Mesothelial cell of epicardium (in vitro differentiated cells): ENCODE measurements around the gene IRF9. TPM values are rescaled to one million over a fixed set of nuclear protein-coding genes. Genes with fewer than 3 reads are reported as not detected.
A peak's percentile ranks its signal among the peaks of the same experiment; 100 is the strongest.

Experiments
- DNase-seq, 2 experiments: peaks; one replicate each; pipeline ENCODE4 v3.0.0; 2021; ENCODE audit warnings: low spot score in 2 of 2; ENCODE audit not compliant: unreplicated experiment in 2 of 2
- H3K27ac Mint-ChIP-seq: 2 replicates; pipeline ENCODE4 v1.8.0; 2021; ENCODE audit warnings: mixed read lengths
- H3K27me3 Mint-ChIP-seq: 2 replicates; pipeline ENCODE4 v1.8.0; 2021; ENCODE audit warnings: low read depth, mixed read lengths
- H3K36me3 Mint-ChIP-seq: 2 replicates; pipeline ENCODE4 v1.8.0; 2021; ENCODE audit warnings: mixed read lengths
- H3K4me1 Mint-ChIP-seq: 2 replicates; pipeline ENCODE4 v1.8.0; 2021; ENCODE audit warnings: mixed read lengths
- H3K4me3 Mint-ChIP-seq: 2 replicates; pipeline ENCODE4 v1.8.0; 2021; ENCODE audit warnings: mild to moderate bottlenecking, moderate library complexity, mixed read lengths
- H3K9me3 Mint-ChIP-seq: 2 replicates; pipeline ENCODE4 v1.8.0; 2021; ENCODE audit warnings: mixed read lengths
- CTCF ChIP-seq: fragments of 200-600 bp; sonication (generic); IDR thresholded peaks from one replicate; pipeline ENCODE4 v1.5.0; 2021; ENCODE audit warnings: antibody characterized with exemption; ENCODE audit not compliant: unreplicated experiment
- total RNA-seq: library from RNA; stranded (reverse); gene quantifications from 3 replicates; pipeline ENCODE4 v1.2.1, GENCODE V29; 2021

The IRF9 gene
- total RNA-seq, 1 donor from 2014 or later: 274 TPM

- Mint-ChIP-seq H3K36me3 (peaks cover 26% of the 10 kb centered on the region), H3K4me1 (peaks cover 39% of the 10 kb centered on the region), H3K4me3 (no peak overlapping the region), H3K9me3 (no peaks in the 10 kb centered on the region), H3K27ac (peak overlapping the region; percentile 59), H3K27me3 (no peaks in the 10 kb centered on the region)
- no peak for DNase-seq
- no peak for TF ChIP-seq CTCF
Observed at GRCh38 chr14:24177891-24178290, 16.8 kb downstream of the IRF9 start.

- Mint-ChIP-seq H3K27me3 (no peaks in the 10 kb centered on the region), H3K36me3 (peaks cover 30% of the 10 kb centered on the region), H3K9me3 (no peaks in the 10 kb centered on the region), H3K4me1 (peaks cover 32% of the 10 kb centered on the region), H3K27ac (peak overlapping the region; percentile 66), H3K4me3 (no peak overlapping the region)
- TF ChIP-seq CTCF: no peak
- DNase-seq: no peak
Observed at GRCh38 chr14:24178399-24179178, 17.5 kb downstream of the IRF9 start.

GRCh38 chr14:24179294-24179960, 18.4 kb downstream of the IRF9 start:
- Mint-ChIP-seq H3K36me3 (peaks cover 28% of the 10 kb centered on the region), H3K27ac (peak overlapping the region; percentile 88), H3K4me3 (no peak overlapping the region), H3K9me3 (no peaks in the 10 kb centered on the region), H3K27me3 (no peaks in the 10 kb centered on the region), H3K4me1 (peaks cover 25% of the 10 kb centered on the region)
- no peak for DNase-seq
- no peak for TF ChIP-seq CTCF

- Mint-ChIP-seq H3K36me3 (peaks cover 22% of the 10 kb centered on the region), H3K27me3 (no peaks in the 10 kb centered on the region), H3K9me3 (no peaks in the 10 kb centered on the region), H3K4me3 (no peak overlapping the region), H3K27ac (peak overlapping the region; percentile 88), H3K4me1 (peaks cover 17% of the 10 kb centered on the region)
- no peak for TF ChIP-seq CTCF
- DNase-seq: no peak
Observed at GRCh38 chr14:24179961-24180796, 19.1 kb downstream of the IRF9 start.

GRCh38 chr14:24181371-24182077, 20.5 kb downstream of the IRF9 start:
- no peaks in the 10 kb centered on the region for H3K9me3 Mint-ChIP-seq
- peak overlapping the region; percentile 73 for H3K27ac Mint-ChIP-seq
- peaks cover 21% of the 10 kb centered on the region for H3K36me3 Mint-ChIP-seq
- H3K27me3 Mint-ChIP-seq: no peaks in the 10 kb centered on the region
- no peak for TF ChIP-seq CTCF
- no peak overlapping the region for H3K4me3 Mint-ChIP-seq
- peaks cover 14% of the 10 kb centered on the region for H3K4me1 Mint-ChIP-seq
- DNase-seq: no peak
